ENCODE results near the gene SLC39A11.

DNA sequence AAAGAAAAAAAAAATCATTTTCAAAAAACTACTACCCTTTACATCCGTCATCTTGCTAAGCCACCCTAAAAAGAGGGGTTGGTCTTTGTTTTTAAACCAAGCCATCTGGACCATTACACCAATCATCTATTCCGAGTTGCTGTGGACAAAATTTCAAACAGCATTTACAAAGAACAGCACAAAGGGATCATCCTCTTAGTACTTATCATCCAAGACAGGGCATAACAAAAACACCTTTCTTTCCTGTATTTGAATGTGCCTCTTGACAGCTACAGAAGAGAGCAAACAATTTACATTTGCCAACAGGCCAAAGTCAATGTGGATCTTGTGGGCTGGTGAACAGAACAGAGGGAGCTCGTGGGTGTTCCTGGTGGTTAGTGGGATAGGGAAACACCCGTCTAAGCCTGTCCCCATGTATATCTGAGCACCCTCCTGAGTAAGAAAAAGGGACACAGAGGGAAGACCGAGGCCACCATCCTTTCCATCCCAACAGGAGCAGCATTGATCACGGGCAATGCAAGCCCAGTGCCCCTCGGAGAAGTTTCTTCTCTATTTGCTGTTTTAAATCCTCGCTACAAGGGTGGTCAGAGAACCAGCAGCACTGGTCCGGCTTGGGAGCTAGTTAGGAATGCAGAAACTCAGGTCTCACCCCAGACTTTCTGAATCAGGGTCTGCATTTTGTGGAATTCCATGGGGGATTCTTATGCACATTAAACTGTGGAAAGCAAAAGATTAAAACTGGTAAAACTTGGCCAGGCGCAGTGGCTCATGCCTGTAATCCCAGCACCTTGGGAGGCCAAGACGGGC is 1.9 kb downstream of the SLC39A11 start:
- TF ChIP-seq CTCF (conservative IDR thresholded peaks at IDR 0.05 in 1 of 2, IDR thresholded peaks at IDR 0.05 in 1 of 2; ENCODE audit: extremely low read depth in 1 of 2, insufficient read depth in 1 of 2, low read depth in 1 of 2, low read length in 2 of 2) (no peak), EZH2 (IDR thresholded peaks at IDR 0.05; ENCODE audit: borderline replicate concordance, low read length) (no peak)
